NCI-H345 (cell line): ENCODE measurements around the gene SEMA6C.

Experiments
- DNase-seq: peaks from one replicate; lab custom pipeline; 2025; lab: John Stamatoyannopoulos, UW

SEMA6C gene

DNA sequence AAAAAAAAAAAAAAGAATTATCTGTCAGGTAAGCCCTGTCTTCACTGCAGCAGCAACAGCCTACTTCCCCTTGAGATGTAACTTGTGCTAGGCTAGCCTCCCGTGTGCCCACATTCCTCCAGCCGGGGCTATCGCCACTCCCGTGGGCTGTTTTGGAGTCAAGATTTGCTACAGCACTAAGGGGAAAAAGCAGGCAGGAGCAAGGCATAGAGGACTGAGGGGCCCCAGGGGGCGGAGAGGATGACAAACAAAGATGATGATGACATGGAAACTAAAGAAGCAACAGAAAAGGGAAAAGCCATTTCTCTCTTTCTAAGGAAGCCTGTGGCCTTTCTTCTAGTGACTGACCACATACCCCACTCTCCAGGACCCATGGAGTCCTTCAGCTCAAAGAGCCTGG is 11.9 kb upstream of the SEMA6C start:
- DNase-seq: no peak

DNA sequence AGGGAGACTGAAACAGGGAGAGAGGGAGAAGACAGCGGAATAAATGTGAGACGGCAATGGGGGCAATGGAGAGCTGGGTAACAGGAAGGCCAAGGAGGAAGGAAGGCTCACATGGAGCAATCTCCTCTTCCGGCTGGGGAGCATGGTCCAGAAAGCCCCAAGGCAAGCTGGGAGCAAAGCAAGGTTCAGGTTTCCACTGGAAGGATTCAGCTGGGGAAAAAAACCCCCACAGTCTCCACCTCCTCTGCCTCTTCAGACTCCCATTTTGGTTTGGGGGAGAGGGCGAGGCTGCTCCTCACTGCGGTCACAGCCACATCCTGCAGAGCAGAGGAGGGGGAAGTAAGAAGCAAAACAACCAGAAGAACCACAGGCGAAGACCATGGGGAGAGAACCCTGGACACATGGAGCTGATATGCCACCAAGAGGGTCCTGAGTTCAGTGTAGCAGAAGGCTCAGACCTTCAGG is 10.7 kb upstream of the SEMA6C start:
- DNase-seq: no peak

DNA sequence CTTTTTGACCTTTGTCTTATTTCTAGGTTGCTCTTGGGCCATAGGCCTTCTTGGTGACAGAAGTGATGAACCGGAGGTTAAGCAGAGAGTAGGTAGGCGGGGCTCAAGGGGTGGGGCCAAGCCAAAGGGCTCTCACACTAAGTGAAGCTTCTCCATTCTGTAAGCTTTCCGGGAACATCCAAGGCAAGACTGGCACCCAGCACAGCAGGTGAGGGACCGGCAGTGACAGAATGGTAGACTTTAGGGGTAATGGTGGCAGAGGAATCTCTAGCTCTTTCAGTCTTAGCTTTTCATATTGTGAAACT is 10.0 kb upstream of the SEMA6C start, which contains the start of gene TNFAIP8L2:
Gene TNFAIP8L2 (plus strand): TSS at position 135 of the 305 bp plus-strand sequence. CDS start 2,049 bp downstream, outside the sequence.
- no peak for DNase-seq

DNA sequence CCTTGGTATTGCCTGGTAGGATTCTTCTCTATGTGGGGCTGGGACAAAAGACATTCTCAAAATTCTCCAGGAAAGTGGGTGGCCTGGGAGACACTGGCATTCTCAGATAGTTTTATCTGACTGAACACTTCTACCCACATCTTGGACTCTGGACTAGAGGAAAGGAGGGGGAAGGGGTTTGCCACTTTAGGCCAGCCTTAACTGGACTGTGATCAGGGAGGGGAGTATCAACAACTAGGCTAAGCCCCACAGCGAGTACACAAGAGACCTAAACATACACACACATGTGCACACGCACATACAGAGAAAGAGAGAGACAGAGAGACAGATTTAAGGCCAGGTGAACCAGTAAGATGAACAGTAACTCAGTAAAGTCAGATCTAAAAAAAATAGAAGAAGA is 1.2 kb upstream of the SEMA6C start:
- no peak for DNase-seq

DNA sequence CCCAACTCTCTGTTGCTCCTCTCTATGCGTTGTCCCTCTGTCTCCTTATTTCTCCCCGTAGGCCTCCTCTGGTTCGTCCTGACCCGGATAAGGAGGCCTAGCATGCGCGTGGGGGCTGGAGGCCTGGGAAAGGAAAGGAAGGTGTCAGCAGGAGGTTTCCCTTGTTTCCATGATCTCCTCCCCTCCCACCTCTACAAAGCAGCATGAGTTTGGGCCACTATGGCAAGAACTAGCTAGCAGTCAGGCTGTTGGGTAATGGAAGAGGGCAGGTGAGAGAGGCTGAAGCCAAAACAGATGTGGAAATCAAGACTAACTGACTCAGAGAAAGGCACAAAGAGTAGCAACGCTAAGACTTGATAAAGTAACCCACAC is 687 bp upstream of the SEMA6C start:
- DNase-seq: peak; percentile 67

DNA sequence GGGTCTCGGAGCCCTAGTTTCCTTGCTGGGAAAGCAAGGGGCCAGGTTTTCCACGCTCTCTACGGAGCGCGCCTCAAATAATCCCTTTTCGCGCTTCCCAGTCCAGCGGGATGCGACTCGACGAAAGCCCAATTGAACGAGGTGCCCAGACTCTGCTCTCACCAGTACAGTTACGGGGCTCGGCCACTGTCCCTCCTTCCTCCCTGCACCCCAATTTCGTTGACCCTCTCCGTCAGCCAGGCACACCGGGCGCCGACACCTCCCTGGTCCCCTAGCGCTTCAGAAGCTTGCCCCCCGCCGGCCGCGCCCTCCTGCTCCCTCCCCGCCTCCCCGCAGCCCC is 389 bp downstream of the SEMA6C start:
- DNase-seq: no peak

DNA sequence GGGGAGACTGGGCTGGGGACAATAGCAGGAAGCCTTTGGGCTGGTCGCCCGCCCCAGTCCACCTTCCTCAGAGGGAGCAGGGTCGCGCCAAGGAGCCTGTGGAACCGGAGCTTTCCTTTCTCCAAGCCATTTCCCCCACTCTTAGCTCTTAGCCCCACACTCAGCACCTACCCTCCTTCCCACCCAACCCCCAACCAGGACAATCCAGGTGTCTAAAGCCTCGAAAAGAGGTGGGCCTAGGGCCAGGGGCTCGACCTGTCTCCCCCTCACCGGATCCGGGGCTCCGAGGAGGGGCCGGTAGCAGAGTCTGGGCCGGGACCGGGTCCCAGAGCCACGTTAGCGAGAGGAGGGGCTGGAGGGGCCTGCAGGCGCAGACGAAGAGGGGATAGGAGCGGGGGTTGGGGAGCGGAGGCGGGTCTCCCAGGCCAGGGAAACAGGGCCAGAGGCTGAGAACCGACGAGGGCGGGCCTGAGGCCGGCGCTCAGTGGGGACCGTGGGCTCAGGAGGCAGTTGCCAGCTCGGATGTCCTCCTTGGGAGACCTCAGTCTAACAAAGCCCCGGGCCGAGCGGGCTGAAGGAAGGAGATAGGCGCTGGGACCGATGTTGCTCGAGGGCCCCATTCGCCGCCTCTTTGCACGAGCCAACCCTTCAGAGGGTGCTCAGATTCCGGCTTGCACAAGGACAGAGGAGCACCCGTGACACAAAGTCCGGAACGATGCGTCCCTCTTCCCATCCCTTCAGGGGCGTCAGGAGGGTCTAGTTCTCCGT is 943 bp downstream of the SEMA6C start:
- peak; percentile 62 for DNase-seq

DNA sequence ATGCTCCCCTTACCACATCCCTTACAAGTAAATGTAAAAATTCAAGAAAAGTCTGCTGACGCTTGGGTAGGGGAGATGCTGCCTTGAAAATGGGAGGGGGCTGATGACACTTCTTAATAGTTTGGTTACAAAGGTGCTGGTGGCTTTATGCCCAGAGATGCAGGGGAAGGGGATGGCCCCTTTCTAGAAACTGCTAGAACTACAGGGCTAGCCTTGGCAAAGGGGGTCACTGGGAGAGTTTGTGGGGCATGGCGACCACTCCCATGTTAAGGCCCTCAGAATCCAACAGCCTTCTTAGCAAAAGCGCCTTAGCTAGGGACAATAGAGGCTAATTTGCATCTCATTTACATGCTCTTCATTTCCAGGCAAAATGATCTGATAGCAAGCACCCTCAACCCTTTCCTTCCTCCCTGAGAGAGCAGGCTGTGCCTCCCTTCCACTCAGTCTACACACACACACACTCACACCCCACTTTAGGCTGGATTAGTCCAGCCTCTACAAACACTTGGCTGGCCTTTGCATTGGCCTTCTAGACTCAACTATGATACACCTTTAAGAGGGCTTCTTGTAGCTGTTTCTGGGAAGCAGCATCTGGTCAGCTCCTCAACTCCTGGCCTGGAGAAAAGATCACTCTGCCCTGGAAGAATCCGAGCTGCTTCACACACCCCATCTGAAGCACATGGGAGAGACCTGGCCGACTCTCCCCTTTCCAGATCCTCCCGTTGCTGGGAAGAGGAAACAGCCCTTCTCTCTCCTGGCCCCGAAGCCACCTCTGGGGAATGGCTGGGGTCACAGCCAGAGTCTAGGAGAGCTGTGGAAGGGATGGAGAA is 1.7 kb downstream of the SEMA6C start:
- DNase-seq: no peak

DNA sequence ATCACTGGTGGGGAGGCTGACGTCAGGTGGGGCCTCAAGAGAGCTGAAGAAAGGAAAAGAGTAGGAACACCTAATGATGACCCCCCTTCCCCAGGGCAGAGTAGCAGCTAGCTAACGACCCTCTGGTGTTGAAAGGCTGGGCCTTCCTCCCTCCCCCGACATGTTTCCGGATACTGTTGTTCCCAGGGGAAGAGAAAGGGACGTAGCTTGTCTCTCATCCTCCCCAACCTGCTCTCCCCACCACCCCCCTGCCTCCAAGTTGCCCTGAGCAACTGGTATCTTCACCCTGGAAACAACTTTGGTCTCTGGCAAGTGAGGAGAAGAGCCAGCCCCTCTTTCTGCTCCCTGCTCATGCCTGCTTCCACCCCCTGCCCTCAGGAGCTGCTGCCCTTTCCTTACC is 2.4 kb downstream of the SEMA6C start:
- DNase-seq: no peak

DNA sequence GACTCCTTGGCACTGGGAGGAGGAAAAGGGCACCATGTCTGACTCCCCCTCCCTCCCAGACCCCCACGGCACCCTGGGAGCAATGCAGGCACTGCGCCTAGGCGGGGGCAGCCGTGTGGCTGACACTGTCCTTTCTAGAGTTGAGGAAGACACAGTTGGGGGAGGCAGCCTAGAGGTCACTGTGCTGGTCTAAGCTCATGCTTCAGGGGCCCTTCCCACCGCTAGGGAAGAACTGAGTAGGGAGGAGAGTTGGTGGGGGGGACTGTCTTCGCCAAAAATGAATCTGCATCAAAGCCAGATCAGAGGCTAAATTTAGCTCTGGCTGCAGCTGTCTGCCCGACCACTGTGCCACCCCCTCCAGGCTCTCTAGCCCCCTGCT is 3.4 kb downstream of the SEMA6C start:
- DNase-seq: no peak

DNA sequence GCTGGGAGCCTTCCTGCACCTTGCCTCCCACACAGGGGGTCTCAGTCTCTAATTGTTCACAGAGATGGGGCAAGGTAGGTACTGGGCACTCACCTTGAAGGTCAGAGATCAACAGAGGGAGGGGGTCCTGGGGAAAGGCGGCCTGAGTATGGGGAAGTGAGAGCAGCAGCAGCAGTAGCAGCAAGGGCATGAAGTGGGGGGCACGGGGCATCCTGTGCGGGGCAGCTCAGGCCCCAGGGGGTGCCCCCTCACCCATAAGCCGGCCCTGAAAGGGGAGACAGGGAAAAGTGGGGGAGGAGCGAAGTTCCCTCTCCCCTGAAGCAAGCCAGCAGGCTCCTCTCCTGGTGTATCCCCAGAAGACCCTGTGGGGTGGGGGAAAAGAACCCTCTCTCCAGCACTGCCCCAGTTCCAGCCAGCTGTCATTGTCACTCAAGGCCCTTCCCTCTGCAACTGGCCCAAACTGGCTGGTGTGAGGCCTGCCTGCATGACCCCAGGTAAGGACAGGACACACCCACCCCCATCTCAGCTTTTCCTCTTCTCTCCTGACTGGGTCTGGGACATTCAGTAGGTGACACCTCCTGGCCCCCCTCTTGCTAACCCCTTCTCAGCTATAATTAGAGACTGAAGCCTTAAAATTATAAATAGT is 3.9 kb downstream of the SEMA6C start:
- no peak for DNase-seq

DNA sequence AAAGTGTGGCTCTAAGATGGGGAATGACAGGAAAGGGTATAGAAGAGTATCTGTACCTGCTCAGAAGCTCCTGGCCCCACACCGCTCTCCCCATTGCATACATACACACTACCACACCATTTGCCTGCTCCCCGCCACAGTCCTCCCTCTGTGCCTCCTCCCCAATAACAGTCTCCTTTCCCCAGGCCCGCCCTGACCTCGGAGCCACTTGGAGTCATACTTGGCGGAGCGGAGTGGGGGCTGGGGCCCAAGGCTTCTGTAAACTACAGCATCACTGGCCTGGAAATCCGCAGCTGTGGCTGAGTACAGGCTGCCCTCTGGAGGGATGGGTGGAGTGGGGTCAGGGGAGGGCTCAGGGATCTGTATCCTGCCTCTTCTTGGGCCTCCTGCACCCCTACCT is 8.6 kb downstream of the SEMA6C start:
- DNase-seq: no peak

DNA sequence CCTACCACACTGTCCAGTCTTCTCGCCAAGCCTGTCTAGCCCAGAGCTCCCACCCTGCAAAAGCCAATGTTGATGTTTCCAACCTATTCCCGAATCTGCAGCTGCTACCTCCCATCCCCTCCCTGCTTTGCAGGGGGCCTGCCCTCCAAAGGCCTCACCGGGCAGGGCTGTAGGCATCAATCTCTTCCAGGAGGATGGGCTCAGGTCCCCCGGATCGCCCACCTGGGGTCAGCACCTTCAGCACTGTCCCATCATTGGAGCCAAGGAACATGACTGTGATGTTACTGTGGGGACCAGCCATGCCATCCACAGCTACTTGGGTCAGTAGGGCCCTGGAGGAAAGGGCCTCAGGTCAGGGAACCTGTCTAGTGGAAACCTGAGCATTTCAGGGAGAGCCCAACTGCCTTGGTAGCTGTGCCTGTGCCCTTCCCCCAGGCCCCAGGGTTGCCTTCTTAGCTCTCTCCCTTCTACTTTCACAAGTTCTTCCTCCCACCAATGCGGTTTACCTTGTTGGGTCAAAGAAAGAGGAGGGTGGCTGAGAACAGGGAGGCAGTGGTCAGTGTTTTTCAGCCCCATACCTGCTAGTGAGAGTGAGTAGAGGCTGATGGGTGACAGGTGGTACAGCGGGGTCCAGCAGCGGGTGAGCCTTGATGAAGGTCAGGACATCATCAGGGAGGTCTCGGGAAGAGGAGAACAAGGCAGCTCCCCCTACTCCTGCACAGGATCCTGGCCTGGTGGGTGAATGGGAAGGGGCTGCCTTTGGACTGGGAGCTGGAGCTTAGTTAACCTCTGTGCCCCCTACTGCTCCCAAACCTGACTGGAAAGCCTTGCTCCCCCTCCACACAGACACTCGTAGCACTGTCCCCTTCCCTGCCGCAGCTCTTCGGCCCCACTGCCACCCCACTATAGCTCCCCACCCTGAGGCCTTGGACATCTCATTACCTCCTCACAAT is 10.7 kb downstream of the SEMA6C start:
- DNase-seq: no peak

DNA sequence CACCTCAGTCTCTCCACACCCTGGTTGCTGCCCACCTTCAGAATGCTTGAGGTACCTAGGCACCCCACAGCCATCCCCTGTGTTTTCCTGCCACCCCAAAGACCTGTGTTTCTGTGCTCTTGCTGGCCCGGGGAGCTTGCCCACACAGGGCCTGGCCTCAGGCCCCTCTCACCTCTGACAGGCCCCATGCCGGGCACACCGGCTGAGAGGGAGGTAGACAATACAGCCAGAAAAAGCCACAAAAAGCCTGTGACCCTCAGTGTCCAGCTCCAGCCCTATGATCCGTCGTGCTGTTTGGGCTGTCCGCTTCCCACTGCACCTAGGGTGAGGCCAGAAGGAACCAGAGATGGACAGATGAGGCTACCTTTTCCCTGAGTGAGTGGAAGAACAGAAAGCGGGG is 11.4 kb downstream of the SEMA6C start:
- no peak for DNase-seq

DNA sequence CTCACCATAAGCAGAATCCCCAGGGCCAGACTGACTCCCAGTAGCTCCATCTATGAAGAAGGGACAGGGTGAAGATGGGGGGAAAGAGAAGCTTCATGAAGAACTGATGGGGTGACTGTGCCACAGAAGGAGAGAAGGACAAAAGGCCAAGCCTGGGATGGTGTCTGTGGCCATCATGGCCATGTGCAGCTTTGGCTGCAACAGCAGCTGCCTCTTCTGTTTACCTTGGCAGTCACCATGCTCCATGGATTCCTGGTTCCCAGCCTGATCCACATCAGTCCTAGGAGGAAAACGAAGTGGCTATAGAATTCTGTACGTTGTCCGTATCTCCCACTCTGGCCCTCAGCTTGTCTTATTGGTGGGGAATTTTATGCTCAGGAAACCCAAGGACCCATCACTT is 12.0 kb downstream of the SEMA6C start:
- DNase-seq: no peak

DNA sequence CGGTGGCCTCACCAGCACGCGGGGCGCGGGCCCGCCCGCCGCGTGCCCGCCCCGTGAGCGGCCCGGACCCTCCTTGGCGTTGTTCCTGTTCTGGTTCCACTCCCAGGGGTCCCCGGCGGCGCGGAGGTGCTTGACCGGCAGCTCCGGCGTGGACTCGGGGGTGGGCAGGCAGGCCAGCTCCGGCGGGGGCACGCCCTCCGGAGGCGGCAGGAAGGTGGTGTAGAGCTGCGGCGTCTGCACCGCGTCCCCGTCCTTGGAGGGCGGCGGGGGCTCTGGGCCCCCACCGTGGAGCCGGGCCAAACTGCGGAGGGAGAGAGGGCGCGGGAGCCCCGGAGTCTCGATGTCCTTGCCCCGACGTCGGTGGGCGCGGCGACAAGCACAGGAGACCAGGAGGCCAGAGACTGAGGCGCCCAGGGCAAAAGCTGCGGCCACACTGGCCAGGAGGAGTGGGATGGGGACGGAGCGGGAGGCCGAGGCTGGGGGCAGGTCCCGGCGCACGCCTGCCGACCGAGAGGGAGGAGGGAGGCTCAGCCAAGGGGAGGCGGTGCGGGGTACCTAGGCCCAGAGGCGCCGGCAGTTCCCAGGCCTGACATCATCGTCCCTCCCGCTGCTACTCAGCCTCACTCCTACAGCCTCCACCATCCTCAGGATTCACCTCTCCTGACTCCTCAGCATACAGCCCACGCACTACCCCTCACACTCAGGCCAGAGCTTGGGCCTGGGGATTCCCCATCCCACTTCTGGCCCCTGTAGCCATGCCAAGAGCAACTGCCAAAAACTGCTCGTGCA is 13.2 kb downstream of the SEMA6C start:
- no peak for DNase-seq

DNA sequence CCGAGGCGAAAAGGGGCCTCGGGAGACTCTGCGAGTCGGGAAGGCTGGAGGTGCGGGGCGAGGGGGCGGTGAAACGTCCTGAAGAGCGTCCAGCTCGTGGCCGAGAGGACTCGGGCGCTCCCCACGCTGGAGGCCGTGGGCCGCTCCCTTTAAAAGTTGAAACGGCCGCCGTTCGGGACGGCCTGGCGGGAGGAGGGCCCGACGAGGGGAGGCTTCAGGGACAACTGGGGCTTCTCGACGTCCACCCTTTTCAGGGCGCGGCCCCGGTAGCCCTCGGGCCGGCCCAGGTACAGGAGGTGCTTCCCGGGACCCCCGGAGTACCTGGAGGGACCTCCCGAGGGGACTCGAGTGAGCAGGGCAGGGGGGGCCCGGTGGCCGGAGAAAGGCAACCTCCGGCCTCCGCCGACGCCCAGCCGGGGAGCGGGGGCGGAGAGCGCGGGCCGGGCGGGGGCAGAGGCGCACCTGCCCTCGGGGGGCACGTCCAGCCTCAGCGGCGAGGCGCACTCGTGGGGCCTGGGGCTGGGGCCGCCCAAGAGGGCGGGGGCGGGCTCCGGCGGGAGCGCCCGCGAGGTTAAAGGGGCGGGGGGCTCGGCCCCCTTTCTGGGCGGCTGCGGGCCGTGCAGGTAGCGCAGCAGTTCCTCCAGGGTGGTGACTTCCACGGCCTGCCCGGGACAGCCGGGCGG is 14.0 kb downstream of the SEMA6C start:
- DNase-seq: no peak

DNA sequence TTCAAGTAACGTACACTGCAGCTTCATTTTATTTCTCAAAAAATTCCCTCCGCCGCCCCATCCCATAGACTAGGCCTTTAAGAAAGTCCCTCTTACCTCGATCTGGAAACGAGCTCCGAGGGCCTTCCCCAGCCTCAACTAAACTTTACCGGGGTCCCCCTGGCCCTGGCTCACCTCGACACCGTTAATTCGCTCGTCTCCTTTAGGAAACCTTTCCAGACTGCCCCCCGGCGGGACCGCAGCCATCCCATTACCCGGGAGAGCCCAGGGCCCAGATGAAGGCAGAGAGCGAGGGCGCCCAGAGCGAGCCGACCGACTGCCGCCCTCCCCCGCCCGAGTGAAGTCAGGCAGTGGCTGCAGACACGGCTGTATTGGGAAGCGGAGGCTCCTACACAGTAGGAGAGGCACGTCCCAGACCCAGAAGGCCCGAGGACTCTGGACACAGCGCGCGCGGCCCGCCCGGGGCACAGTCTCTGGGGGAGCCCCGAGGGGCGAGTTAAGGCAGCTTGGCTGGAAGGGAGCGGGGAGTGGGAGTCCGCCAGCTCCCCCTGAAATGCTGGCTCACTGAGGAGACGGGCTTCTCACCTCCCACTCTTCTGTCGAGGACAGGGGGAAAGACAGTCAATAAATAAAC is 14.6 kb downstream of the SEMA6C start:
- DNase-seq: no peak

DNA sequence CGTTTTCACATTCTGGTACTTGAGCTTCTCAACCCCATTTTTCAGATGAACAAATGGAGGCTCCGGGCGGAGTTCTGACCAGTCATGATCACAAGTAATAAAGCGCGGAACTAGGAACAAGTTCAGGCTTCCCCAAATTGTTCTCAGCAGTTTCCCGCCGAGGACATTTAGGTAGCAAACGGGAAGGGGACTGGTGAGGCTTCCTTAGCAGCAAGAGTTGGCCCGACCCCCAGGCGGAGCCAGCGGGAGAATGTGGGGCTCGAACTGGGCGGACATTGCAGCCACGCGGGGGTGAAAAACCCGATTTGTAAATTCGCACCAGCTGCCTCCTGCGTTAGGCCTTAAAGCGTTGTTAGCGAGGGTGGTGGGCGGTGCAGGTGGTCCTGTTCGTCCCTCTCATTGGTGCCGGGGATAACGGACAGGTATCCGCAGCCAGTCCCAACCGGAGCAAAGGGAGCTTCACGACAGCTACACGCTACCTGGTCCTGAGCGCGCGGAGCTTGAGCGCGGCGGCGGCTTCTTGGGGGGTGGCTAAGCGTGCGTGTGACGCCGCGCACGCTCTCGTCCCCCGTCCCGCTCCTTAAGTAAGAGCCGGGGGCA is 15.3 kb downstream of the SEMA6C start:
- DNase-seq: no peak

DNA sequence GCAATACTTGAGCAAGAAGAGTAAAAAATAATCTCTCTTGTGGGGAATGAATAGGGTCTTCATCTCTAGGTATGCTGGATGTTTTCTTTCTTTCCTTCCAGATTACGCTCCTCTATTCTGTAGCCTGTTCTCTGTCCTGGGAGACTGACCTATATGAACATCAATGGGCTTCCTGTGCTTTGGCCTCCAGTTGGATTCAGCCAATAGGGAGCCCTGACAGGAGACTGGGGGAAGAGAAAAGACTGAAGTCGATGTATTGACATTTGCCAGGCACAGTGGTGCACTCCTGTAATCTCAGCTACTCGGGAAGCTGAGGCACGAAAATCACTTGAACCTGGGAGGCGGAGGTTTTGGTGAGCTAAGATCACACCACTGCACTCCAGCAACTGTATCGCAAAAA is 17.6 kb downstream of the SEMA6C start:
- no peak for DNase-seq
